ENCODE data around the gene GRIP1.
A peak's percentile ranks its signal among the peaks of the same experiment; 100 is the strongest.

The GRIP1 gene

DNA sequence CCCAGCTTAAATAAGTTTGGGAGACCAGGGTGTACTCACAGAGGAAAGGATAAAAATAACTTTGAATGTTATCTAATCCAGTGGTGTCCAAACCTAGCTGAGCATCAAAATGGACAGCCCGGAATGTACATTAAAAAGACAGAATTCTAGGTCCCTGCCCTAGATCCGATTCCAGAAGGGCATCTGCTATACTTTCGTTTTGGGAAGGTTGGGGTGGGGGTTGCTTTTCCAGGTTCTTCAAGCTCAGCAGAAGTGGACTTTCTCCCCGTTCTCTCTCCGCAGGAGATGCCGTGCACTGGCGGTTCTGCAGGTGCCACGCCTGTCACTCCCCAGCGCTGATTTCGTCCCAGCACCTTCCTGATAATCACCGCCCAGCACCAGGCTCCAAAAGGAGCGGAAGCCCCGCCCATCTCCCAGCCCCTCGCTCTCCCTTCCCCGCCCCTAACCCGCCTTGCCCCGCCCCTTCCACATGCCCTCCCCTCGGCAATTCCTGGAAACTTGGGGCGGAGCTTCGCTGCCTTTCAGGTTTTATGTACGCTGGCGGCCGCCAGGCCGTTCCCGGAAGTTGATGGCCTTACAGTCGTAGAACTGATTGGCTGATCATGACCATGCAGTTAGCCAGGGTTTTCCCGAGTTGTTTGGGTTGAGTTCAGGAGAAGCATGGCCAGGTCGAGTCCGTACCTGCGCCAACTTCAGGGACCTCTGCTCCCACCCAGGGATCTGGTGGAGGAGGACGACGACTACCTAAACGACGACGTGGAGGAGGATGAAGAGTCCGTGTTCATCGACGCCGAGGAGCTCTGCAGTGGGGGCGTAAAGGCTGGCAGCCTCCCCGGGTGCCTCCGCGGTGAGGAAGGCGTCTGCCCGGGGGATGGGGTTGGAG is 376.7 kb downstream of the GRIP1 start, which contains the start of gene HELB:
HELB (plus strand) TSS at position 550 of the 883 bp plus-strand sequence; CDS start at position 661, 111 bp downstream.
- Histone ChIP-seq H3K27me3 (ENCODE audit: control insufficient read depth, insufficient read depth, low read length) (peaks cover 12% of the 10 kb centered on the region), H3K4me3 (ENCODE audit: low read depth, low read length) (peak within 1 kb of the TSS; percentile 96), H3K27ac (ENCODE audit: low read depth, low read length) (peak within 1 kb of the TSS; percentile 69), H3K4me1 (ENCODE audit: control insufficient read depth, insufficient read depth, low read length) (0 out of 2 replicates have a peak, but pooled peaks cover 13% of the 10 kb centered on the region), H3K36me3 (ENCODE audit: control insufficient read depth, insufficient read depth, low read length) (peaks cover 15% of the 10 kb centered on the region), H3K9ac (ENCODE audit: low read length) (peak within 1 kb of the TSS; percentile 91), H3K9me3 (ENCODE audit: control insufficient read depth, insufficient read depth, low read depth, low read length) (no peaks in the 10 kb centered on the region)

DNA sequence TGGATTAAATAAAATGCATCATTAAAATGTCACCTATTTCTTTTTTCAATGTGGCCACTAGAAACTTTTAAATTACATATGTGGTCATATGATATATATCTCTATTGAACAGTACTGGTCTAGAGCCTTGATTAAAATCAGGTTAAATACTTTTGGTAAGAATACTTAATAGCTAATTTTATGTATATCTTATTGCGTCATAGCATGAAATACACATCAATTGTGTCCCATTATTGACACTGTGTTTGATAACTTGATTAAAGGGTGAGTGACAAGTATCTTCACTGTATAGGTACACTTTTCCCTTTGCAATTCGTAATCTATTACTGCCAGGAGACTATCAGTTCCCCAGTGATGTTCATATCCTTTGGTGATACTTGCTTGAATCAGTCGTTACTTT is 381.0 kb downstream of the GRIP1 start:
- Histone ChIP-seq H3K4me1 (ENCODE audit: control insufficient read depth, insufficient read depth, low read length) (no peaks in the 10 kb centered on the region), H3K4me3 (ENCODE audit: low read depth, low read length) (no peak overlapping the region), H3K36me3 (ENCODE audit: control insufficient read depth, insufficient read depth, low read length) (no peaks in the 10 kb centered on the region), H3K27me3 (ENCODE audit: control insufficient read depth, insufficient read depth, low read length) (peaks cover 12% of the 10 kb centered on the region), H3K9me3 (ENCODE audit: control insufficient read depth, insufficient read depth, low read depth, low read length) (no peaks in the 10 kb centered on the region), H3K9ac (ENCODE audit: low read length) (no peak overlapping the region), H3K27ac (ENCODE audit: low read depth, low read length) (no peak overlapping the region)

Data from HUES6 (cell line).